Motor neuron (in vitro differentiated cells): ENCODE data around the gene SEMA7A. TPM values are rescaled to one million over a fixed set of nuclear protein-coding genes. Genes with fewer than 3 reads are reported as not detected.

Source experiments
- ATAC-seq, 8 experiments: fragments of 200-7000 bp; cut with Tn5 transposase; replicated peaks in 6 of 8; 2 replicates each; pipeline ENCODE4 v1.8.0; 2021; ENCODE audit warnings: mild to moderate bottlenecking in 8 of 8, moderate library complexity in 8 of 8
- H3K27ac ChIP-seq, 2 donors: fragments of 250-450 bp; sonication (Bioruptor Pico); 2 replicates each; pipeline ENCODE4 v1.9.0; 2021; ENCODE audit warnings: antibody characterized with exemption in 2 of 2, mild to moderate bottlenecking in 2 of 2, moderate library complexity in 1 of 2
- H3K4me1 ChIP-seq, 2 donors: fragments of 250-450 bp; sonication (Bioruptor Pico); replicated peaks in 1 of 2; 2 replicates each; pipeline ENCODE4 v1.6.1; 2021; ENCODE audit warnings: antibody characterized with exemption in 2 of 2, mild to moderate bottlenecking in 2 of 2, moderate library complexity in 1 of 2
- H3K4me3 ChIP-seq, 5 donors: fragments of 250-450 bp; sonication (Bioruptor Pico); 2 replicates each; pipeline ENCODE4 v1.9.0; 2021; ENCODE audit warnings: antibody characterized with exemption in 5 of 5, mild to moderate bottlenecking in 5 of 5, moderate library complexity in 4 of 5
- WGBS, 10 experiments: fragments of 450-650 bp; shearing (Covaris generic); methylation state at CpG; one replicate each; pipeline ENCODE4 v1.0.0; 2022; 5-methylcytosine and 5-hydroxymethylcytosine counted together
- in situ Hi-C, 9 experiments: fragments of 400-800 bp; cut with MboI; loops; one replicate each; pipeline ENCODE4 v1.15.0; 2021; ENCODE audit warnings: low sequenced_read_pairs in 9 of 9, low pct_unique_long_range_greater_than_20kb in 2 of 9; ENCODE audit not compliant: unreplicated experiment in 9 of 9
- total RNA-seq, 8 experiments: library from RNA; unstranded; fragments of 300-600 nt; gene quantifications; 2 replicates each; pipeline versions ENCODE4 v1.2.3 to v1.2.4, GENCODE V29; 2022

SEMA7A gene
- total RNA-seq, 8 experiments from 2014 or later: 0.45 to 16.5 (median 9.6) TPM

GRCh38 chr15:74414603-74415338, 19.0 kb downstream of the SEMA7A start:
- WGBS, 10 experiments: 80 to 100% (median 100%) methylated on average over 1 to 3 of the region's 12 CpGs; no CpG with 5 or more reads in 6 of the 10 experiments
- ATAC-seq: no peak
- Histone ChIP-seq H3K4me3 (no peak overlapping the region), H3K27ac (no peak overlapping the region), H3K4me1 (peaks cover 26 to 28% of the 10 kb centered on the region in 2 donors)
- in situ Hi-C loops: no loop called here

- Histone ChIP-seq H3K27ac (no peak overlapping the region), H3K4me3 (no peak overlapping the region), H3K4me1 (peaks cover 26 to 27% of the 10 kb centered on the region in 2 donors)
- ATAC-seq: no peak
- 70 to 100% (median 86%) methylated on average over 1 to 4 of the region's 5 CpGs; no CpG with 5 or more reads in 5 of the 10 experiments for WGBS, 10 experiments
- in situ Hi-C loops: no loop called here
Measured at GRCh38 chr15:74414081-74414580, 19.6 kb downstream of the SEMA7A start.

- Histone ChIP-seq H3K27ac (no peak overlapping the region), H3K4me3 (no peak overlapping the region), H3K4me1 (peaks cover 20 to 21% of the 10 kb centered on the region in 2 donors)
- WGBS, 10 experiments: 40 to 91% (median 80%) methylated on average over 1 to 4 of the region's 9 CpGs; no CpG with 5 or more reads in 4 of the 10 experiments
- ATAC-seq: no peak
- in situ Hi-C loops: no loop called here
Measured at GRCh38 chr15:74413350-74414080, 20.2 kb downstream of the SEMA7A start.

GRCh38 chr15:74412159-74412558, 21.6 kb downstream of the SEMA7A start:
- no peak for ATAC-seq
- Histone ChIP-seq H3K4me1 (peaks cover 15 to 17% of the 10 kb centered on the region in 2 donors), H3K27ac (no peak overlapping the region), H3K4me3 (no peak overlapping the region)
- WGBS, 10 experiments: 40 to 100% (median 83%) methylated on average over 1 to 4 of the region's 6 CpGs; no CpG with 5 or more reads in 5 of the 10 experiments
- in situ Hi-C loops: no loop called here

GRCh38 chr15:74411686-74412085, 22.1 kb downstream of the SEMA7A start:
- in situ Hi-C loops: no loop called here
- no peak for ATAC-seq
- WGBS, 10 experiments: 0 to 98% methylated on average over 1 to 7 of the region's 12 CpGs; no CpG with 5 or more reads in 8 of the 10 experiments
- no peak overlapping the region for H3K27ac ChIP-seq
- H3K4me3 ChIP-seq: no peak overlapping the region
- H3K4me1 ChIP-seq: peaks cover 15 to 17% of the 10 kb centered on the region in 2 donors

GRCh38 chr15:74410502-74410901, 23.3 kb downstream of the SEMA7A start:
- H3K4me3 ChIP-seq: no peak overlapping the region
- ATAC-seq: no peak
- H3K27ac ChIP-seq: no peak overlapping the region
- H3K4me1 ChIP-seq: peaks cover 13 to 17% of the 10 kb centered on the region in 2 donors
- 87 to 100% (median 97%) methylated on average over 1 to 14 of the region's 18 CpGs; no CpG with 5 or more reads in 5 of the 10 experiments for whole genome bisulfite sequencing, 10 experiments
- in situ Hi-C loops: no loop called here

GRCh38 chr15:74409225-74409624, 24.5 kb downstream of the SEMA7A start:
- Histone ChIP-seq H3K4me1 (peaks cover 13 to 17% of the 10 kb centered on the region in 2 donors), H3K27ac (no peak overlapping the region), H3K4me3 (no peak overlapping the region)
- 17 to 100% (median 93%) methylated on average over 1 to 4 of the region's 7 CpGs; no CpG with 5 or more reads in 6 of the 10 experiments for WGBS, 10 experiments
- no peak for ATAC-seq
- in situ Hi-C loops: no loop called here

GRCh38 chr15:74408815-74409214, 24.9 kb downstream of the SEMA7A start:
- H3K27ac ChIP-seq: no peak overlapping the region
- no peak for ATAC-seq
- in situ Hi-C loops: no loop called here
- no peak overlapping the region for H3K4me3 ChIP-seq
- 60 to 100% (median 100%) methylated on average over 1 to 2 of the region's 7 CpGs; no CpG with 5 or more reads in 6 of the 10 experiments for WGBS, 10 experiments
- peaks cover 13 to 19% of the 10 kb centered on the region in 2 donors for H3K4me1 ChIP-seq

- in situ Hi-C loops: no loop called here
- no peak overlapping the region for H3K4me3 ChIP-seq
- 100% methylated on average over 1 to 2 of the region's 2 CpGs; no CpG with 5 or more reads in 7 of the 10 experiments for WGBS, 10 experiments
- ATAC-seq: no peak
- peaks cover 13 to 19% of the 10 kb centered on the region in 2 donors for H3K4me1 ChIP-seq
- H3K27ac ChIP-seq: no peak overlapping the region
Measured at GRCh38 chr15:74408385-74408784, 25.4 kb downstream of the SEMA7A start.

- 0 to 43% (median 27%) methylated on average over 1 to 6 of the region's 12 CpGs; no CpG with 5 or more reads in 4 of the 10 experiments for WGBS, 10 experiments
- Histone ChIP-seq H3K4me1 (peaks cover 13 to 19% of the 10 kb centered on the region in 2 donors), H3K27ac (peak overlapping the region; percentile 11 to 56), H3K4me3 (no peak overlapping the region)
- in situ Hi-C loops: no loop called here
- ATAC-seq: peak; percentile 97 to 98 (median 98)
Measured at GRCh38 chr15:74406992-74407705, 26.6 kb downstream of the SEMA7A start.

GRCh38 chr15:74406517-74406916, 27.2 kb downstream of the SEMA7A start:
- in situ Hi-C loops: no loop called here
- H3K27ac ChIP-seq: no peak overlapping the region
- no peak overlapping the region for H3K4me3 ChIP-seq
- peaks cover 13 to 19% of the 10 kb centered on the region in 2 donors for H3K4me1 ChIP-seq
- 70 to 100% (median 90%) methylated on average over 1 to 2 of the region's 4 CpGs; no CpG with 5 or more reads in 4 of the 10 experiments for WGBS, 10 experiments
- ATAC-seq: no peak

GRCh38 chr15:74405823-74406222, 27.9 kb downstream of the SEMA7A start:
- 0 to 100% (median 92%) methylated on average over 1 to 6 of the region's 7 CpGs; no CpG with 5 or more reads in 2 of the 10 experiments for WGBS, 10 experiments
- H3K4me1 ChIP-seq: peaks cover 13 to 19% of the 10 kb centered on the region in 2 donors
- H3K4me3 ChIP-seq: no peak overlapping the region
- ATAC-seq: no peak
- in situ Hi-C loops: no loop called here
- no peak overlapping the region for H3K27ac ChIP-seq
